T47D (cell line): Measurements from ENCODE around the gene IGSF8.

Experiments used
- DNase-seq, 2 experiments: peaks; one replicate each; pipeline versions ENCODE4 v3.0.0 to v3.0.0-alpha.2; 2011 to 2012; ENCODE audit warnings: low read depth in 1 of 2, low spot score in 1 of 2
- JUND ChIP-seq: IDR thresholded peaks from 2 replicates; pipeline ENCODE4 v1.6.1; 2012; ENCODE audit warnings: low read depth
- in situ Hi-C: cut with HindIII; loops from 2 replicates; pipeline ENCODE4 v1.10.0; 2016; ENCODE audit warnings: low sequenced_read_pairs, low pct_unique_long_range_greater_than_20kb

IGSF8 gene

DNA sequence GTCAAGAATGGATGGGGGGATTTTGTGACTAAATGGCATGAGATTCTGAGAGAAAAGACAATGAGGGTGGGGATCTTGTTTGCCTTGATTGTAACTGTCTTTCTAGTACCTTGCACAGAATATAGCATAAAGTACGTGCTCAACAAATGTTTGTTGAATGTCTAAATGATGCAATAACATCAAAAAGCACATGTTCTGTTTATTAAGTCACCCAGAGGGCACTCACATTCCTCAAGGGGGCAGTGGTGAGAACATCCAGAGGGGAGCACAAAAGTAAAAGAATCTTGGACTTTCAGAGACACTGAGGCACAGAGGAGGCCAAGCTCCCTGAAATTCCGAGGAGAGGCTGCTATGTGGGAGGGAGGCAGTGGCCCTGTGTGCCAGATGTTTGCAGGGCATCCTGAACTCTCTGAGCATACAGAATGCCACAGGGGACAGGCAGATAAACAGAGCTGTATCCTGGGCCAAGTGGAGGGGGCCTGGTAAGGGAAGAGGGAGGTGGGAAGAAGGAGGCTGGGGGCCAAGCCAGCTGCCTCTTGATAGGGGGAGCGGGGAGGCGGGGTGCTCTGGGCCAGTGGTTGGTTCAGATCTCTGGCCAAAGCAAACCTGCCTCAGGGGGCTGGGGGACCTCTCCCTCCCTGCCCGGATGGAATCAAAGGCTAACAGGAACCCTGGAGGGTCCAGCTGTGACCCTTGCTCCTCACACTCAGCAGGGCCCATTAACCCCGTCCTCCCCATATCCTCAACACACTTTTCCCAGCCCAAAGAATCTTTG, 10.7 kb upstream of the IGSF8 start:
- peak in 1 of 2 experiments; percentile 72 for DNase-seq
- in situ Hi-C loops = no loop called here
- TF ChIP-seq JUND = no peak

- in situ Hi-C loops = no loop called here
- no peak for DNase-seq
- no peak for TF ChIP-seq JUND
These were observed 9.1 kb upstream of the IGSF8 start for GRCh38 chr1:160107512-160107911.

GRCh38 chr1:160105155-160105554, 6.7 kb upstream of the IGSF8 start:
- TF ChIP-seq JUND = no peak
- no peak for DNase-seq
- in situ Hi-C loops = no loop called here

DNA sequence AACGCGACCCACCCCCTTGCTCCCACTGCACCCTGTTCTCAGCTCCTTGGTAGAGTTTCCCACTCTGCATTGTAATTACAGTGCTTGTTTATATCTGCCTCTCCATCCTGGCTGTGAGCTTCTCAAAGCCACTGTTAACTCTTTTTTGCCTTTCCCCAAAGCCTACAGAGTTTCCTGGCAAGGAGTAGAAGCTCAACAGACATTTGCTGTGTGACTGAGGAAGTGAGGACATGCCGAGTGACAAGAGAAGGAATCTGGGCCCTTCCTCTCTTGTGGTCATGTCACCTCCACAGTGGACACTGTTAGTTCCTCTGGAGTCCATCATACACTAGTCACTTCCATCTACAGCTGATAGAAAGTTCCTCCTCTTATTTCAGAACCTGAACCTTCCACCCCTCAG, 6.1 kb upstream of the IGSF8 start:
- in situ Hi-C loops = no loop called here
- no peak for DNase-seq
- no peak for TF ChIP-seq JUND

- in situ Hi-C loops = no loop called here
- DNase-seq = no peak
- TF ChIP-seq JUND = no peak
These were observed 5.4 kb upstream of the IGSF8 start for GRCh38 chr1:160103658-160104408.

DNA sequence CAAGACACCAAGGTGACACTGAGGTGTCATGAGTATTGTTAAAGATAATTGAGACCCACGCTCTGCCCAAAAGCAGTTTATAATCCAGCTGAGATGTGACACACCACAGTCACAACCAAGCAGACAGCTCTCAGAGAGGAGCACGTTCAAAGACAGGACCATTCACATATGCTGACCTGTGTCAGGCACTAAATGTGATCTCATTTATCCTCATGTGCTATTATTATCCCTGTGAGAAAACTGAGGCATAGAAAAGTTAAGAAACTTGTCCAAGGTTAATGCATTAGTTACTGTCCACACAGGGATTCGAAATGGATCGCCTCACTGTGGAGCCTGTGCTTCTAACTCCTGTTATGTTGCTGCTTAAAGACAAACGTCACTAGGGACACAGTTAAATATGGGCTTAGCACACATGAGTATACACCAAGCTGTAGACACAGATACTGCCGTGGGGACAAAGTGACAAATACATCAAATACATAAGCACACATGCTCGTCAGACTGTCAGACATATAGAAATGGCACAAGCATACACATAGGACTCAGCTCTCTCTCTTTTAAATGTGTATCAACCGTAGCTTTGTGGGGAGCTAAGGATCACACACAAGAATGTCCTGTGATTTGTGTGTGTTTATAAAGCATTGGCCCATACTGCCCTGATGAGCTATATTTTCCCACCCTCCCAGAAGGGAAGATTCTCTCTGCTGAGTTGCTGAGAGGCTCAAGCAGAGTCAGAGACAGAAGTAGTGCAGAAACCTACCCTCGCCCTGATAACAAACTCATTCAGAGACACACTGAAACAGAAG, 3.5 kb upstream of the IGSF8 start:
- in situ Hi-C loops = no loop called here
- no peak for TF ChIP-seq JUND
- DNase-seq = no peak

DNA sequence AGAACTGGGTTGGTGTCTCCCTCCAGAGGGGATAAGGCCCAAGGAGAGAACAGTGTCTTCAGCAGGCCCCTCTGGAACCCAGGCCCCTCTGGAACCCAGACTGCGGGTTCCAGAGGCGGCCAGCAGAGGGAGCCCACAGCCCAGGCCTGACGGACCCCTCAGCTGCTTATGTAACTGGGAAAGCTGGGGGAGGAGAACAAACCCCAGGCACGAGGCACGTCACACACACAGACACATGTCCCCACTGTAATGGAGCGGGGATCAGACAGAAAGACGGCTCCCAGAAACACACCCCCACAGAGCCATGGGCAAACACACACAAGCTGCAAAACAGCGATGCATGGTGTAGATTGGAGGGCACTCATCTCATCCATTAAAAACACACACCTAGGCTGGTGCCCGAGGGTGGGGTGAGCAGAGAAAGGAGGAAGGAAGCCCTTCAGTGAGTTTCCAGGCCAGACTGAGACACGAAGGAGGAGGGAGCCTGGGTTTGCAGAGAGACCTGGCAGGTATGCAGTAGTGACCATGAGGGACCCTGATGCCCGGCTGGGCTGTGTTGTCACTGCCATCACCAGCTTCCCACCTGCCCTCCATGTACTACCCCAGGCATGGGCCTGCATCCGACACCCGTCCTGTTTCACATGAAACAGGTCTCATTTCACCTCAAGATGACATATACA, 2.8 kb upstream of the IGSF8 start:
- in situ Hi-C loops = no loop called here
- DNase-seq = peak; percentile 91 to 93
- no peak for TF ChIP-seq JUND

DNA sequence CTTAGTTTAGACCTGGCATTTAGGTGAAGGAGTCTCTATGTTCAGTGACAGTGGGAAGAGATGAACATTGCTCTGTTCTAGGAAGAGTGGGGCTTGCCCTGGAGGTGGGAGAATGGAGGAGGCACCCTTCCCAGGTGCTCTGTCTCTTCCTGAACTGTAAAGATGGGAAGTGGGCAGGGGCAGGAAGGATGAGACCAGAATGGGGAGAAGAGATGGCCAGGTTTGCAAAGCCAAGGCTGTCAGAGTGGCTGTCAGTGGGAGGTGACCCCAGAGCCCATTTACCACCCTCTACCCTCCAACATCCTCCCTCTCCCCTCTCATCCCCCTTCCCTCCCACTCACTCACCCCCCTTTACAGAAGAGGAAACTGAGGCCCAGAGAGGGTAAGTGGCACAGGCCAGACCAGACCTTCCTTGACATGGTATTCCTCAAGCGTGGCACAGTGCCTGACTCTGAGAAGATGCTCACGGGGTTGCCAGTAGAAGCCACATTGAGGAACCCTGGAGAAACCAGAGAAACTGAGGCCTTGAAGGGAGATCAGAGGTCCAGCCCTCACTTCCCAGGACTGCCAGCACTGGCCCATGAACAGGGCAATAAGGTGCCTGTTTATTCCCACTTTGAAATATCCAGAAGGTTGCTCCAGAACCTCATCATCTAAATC, 1.4 kb upstream of the IGSF8 start:
- no peak for DNase-seq
- no peak for TF ChIP-seq JUND
- in situ Hi-C loops = no loop called here

- in situ Hi-C loops = no loop called here
- TF ChIP-seq JUND = no peak
- DNase-seq = peak; percentile 95 to 97
These were observed 588 bp upstream of the IGSF8 start for GRCh38 chr1:160098852-160099561.

DNA sequence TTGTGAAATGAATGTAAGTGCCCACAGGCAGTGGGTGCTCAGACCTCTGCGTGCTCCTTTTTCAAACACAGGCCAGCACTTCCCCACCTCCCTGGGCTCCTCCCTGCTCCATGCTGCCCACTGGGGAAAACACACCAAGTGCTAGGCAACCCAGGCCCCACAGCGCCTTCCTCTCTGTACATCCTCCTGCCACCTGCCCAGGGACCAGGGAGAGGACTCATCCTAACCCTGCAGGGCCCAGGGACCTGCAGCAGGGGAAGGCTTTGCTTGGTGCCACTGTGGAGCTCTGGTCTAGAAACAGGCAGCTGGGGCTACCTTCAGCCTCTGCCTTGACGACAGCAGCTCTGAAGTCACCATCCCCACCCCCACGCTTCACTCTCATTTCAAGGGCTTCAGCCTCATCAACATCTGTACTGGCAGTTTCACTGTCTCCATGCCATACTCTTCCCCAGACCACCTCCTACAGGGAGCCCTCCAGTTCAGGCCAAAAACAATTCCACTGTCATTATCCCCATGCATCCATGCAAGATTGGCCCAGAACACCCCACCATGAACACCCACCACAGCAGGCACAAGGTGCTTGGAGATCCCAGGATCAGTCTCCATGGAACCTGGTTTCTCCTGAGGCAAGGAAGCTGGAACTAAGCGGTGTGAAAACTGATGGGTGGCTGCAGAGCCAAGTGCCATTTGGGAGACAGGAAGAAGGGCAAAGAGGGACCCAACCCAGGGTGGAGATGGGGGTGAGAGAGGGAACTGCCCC, 1.1 kb downstream of the IGSF8 start:
- no peak for TF ChIP-seq JUND
- DNase-seq = no peak
- in situ Hi-C loops = no loop called here
